Right lobe of liver (tissue), 4 donors: ENCODE data around the gene NOC3L.

Source experiments
- POLR2A ChIP-seq: fragments of 450-650 bp; IDR thresholded peaks from one replicate; pipeline ENCODE4 v1.6.1; 2017; ENCODE audit warnings: antibody characterized with exemption, mild to moderate bottlenecking
- TF ChIP-seq, protein P1 (sequence below), 4 donors: fragments of 200-600 bp in 3 of 4; fragments of 450-650 bp in 1 of 4; IDR thresholded peaks; one replicate each; pipeline versions ENCODE4 v1.5.1 to v1.8.0; 2016 to 2022; ENCODE audit warnings: antibody characterized with exemption in 4 of 4, mild to moderate bottlenecking in 2 of 4
- donor health status: DM: no; HTN: no; CAD: no.
- donor health status: DM: no; HTN: no; CAD: no.
- donor health status: DM: no; HTN: yes; CAD: no.

GRCh38 chr10:94375374-94375773, 12.6 kb upstream of the NOC3L start:
- TF ChIP-seq, protein P1, sequence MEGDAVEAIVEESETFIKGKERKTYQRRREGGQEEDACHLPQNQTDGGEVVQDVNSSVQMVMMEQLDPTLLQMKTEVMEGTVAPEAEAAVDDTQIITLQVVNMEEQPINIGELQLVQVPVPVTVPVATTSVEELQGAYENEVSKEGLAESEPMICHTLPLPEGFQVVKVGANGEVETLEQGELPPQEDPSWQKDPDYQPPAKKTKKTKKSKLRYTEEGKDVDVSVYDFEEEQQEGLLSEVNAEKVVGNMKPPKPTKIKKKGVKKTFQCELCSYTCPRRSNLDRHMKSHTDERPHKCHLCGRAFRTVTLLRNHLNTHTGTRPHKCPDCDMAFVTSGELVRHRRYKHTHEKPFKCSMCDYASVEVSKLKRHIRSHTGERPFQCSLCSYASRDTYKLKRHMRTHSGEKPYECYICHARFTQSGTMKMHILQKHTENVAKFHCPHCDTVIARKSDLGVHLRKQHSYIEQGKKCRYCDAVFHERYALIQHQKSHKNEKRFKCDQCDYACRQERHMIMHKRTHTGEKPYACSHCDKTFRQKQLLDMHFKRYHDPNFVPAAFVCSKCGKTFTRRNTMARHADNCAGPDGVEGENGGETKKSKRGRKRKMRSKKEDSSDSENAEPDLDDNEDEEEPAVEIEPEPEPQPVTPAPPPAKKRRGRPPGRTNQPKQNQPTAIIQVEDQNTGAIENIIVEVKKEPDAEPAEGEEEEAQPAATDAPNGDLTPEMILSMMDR (IDR thresholded peaks at IDR 0.05), result no peak
- TF ChIP-seq POLR2A, result no peak
